WTC11 (cell line): ENCODE measurements around the gene CYP27B1.

Source experiments
- ETV6 ChIP-seq: sonication (generic); formaldehyde crosslinking; IDR thresholded peaks from 2 replicates; pipeline ENCODE4 v1.8.1; 2022; ENCODE audit warnings: mild to moderate bottlenecking, missing genetic modification reagents
- FOXK1 ChIP-seq: sonication (generic); formaldehyde crosslinking; IDR thresholded peaks from 2 replicates; pipeline ENCODE4 v1.8.0; 2022; ENCODE audit warnings: mild to moderate bottlenecking, moderate library complexity, missing genetic modification reagents
- ZNF263 ChIP-seq: sonication (generic); formaldehyde crosslinking; IDR thresholded peaks from 2 replicates; pipeline ENCODE4 v1.8.1; 2022; ENCODE audit warnings: low read depth, mild to moderate bottlenecking, moderate library complexity, missing genetic modification reagents
- TF ChIP-seq, protein P1 (sequence below): sonication (generic); formaldehyde crosslinking; IDR thresholded peaks from 2 replicates; pipeline ENCODE4 v1.8.1; 2022; ENCODE audit warnings: low read depth, missing genetic modification reagents, borderline replicate concordance
- TF ChIP-seq, protein P2 (sequence below): fragments of 200-600 bp; IDR thresholded peaks from 2 replicates; pipeline ENCODE4 v1.8.0; 2022; ENCODE audit warnings: antibody characterized with exemption
- TF ChIP-seq, protein P3 (sequence below): sonication (generic); formaldehyde crosslinking; IDR thresholded peaks from 2 replicates; pipeline ENCODE4 v1.8.1; 2023; ENCODE audit warnings: mild to moderate bottlenecking, missing genetic modification reagents, borderline replicate concordance
- TF ChIP-seq, protein P4 (sequence below): sonication (generic); formaldehyde crosslinking; IDR thresholded peaks from 2 replicates; pipeline ENCODE4 v1.8.0; 2023; ENCODE audit warnings: missing genetic modification reagents

DNA sequence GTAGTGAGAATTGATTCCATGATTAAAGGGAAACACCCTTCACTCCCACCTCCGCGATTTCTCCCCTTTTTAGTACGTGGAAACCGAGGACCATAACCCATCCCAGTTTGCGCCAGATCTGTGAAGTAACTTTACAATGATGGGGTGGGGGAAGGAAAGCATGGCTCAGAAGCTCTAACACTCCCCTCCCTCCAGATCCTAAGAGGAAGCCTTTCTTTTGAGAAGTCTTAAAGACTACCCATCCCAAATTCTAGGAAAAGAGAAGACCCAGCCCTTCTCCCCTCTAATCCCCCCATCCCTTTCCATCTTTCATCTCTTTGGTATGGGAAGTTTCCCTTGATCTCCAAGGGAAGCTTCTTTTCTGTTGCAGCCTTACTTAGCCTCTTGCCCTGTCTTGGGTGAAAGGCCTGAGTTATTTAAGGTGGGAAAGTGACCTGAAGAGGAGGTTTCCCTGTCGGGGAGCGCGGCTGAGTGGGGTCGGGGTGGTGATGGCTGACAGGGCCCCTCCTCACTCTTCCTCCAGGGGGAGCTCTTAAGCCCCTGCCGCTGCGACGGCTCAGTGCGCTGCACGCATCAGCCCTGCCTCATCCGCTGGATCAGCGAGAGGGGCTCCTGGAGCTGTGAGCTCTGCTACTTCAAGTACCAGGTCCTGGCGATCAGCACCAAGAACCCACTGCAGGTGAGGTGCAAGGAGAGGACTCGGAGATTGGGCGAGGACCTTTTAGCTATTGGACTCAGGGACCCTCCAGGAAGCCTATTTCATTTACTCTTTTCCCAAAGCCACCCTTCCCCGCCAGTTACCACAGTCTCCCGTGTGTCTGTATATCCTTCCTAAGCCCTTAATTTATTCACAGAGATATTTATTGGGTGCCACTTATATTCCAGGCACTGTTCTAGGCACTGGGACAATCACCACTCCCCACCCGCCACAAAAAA is 10.2 kb downstream of the CYP27B1 start:
- TF ChIP-seq ETV6 (CRISPR knock-in tag): no peak
- TF ChIP-seq, protein P1, sequence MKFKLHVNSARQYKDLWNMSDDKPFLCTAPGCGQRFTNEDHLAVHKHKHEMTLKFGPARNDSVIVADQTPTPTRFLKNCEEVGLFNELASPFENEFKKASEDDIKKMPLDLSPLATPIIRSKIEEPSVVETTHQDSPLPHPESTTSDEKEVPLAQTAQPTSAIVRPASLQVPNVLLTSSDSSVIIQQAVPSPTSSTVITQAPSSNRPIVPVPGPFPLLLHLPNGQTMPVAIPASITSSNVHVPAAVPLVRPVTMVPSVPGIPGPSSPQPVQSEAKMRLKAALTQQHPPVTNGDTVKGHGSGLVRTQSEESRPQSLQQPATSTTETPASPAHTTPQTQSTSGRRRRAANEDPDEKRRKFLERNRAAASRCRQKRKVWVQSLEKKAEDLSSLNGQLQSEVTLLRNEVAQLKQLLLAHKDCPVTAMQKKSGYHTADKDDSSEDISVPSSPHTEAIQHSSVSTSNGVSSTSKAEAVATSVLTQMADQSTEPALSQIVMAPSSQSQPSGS (CRISPR knock-in tag): no peak
- TF ChIP-seq, protein P2, sequence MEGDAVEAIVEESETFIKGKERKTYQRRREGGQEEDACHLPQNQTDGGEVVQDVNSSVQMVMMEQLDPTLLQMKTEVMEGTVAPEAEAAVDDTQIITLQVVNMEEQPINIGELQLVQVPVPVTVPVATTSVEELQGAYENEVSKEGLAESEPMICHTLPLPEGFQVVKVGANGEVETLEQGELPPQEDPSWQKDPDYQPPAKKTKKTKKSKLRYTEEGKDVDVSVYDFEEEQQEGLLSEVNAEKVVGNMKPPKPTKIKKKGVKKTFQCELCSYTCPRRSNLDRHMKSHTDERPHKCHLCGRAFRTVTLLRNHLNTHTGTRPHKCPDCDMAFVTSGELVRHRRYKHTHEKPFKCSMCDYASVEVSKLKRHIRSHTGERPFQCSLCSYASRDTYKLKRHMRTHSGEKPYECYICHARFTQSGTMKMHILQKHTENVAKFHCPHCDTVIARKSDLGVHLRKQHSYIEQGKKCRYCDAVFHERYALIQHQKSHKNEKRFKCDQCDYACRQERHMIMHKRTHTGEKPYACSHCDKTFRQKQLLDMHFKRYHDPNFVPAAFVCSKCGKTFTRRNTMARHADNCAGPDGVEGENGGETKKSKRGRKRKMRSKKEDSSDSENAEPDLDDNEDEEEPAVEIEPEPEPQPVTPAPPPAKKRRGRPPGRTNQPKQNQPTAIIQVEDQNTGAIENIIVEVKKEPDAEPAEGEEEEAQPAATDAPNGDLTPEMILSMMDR: peak; percentile 78
- TF ChIP-seq, protein P3, sequence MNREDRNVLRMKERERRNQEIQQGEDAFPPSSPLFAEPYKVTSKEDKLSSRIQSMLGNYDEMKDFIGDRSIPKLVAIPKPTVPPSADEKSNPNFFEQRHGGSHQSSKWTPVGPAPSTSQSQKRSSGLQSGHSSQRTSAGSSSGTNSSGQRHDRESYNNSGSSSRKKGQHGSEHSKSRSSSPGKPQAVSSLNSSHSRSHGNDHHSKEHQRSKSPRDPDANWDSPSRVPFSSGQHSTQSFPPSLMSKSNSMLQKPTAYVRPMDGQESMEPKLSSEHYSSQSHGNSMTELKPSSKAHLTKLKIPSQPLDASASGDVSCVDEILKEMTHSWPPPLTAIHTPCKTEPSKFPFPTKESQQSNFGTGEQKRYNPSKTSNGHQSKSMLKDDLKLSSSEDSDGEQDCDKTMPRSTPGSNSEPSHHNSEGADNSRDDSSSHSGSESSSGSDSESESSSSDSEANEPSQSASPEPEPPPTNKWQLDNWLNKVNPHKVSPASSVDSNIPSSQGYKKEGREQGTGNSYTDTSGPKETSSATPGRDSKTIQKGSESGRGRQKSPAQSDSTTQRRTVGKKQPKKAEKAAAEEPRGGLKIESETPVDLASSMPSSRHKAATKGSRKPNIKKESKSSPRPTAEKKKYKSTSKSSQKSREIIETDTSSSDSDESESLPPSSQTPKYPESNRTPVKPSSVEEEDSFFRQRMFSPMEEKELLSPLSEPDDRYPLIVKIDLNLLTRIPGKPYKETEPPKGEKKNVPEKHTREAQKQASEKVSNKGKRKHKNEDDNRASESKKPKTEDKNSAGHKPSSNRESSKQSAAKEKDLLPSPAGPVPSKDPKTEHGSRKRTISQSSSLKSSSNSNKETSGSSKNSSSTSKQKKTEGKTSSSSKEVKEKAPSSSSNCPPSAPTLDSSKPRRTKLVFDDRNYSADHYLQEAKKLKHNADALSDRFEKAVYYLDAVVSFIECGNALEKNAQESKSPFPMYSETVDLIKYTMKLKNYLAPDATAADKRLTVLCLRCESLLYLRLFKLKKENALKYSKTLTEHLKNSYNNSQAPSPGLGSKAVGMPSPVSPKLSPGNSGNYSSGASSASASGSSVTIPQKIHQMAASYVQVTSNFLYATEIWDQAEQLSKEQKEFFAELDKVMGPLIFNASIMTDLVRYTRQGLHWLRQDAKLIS (CRISPR knock-in tag): no peak
- no peak for TF ChIP-seq FOXK1 (CRISPR knock-in tag)
- TF ChIP-seq, protein P4, sequence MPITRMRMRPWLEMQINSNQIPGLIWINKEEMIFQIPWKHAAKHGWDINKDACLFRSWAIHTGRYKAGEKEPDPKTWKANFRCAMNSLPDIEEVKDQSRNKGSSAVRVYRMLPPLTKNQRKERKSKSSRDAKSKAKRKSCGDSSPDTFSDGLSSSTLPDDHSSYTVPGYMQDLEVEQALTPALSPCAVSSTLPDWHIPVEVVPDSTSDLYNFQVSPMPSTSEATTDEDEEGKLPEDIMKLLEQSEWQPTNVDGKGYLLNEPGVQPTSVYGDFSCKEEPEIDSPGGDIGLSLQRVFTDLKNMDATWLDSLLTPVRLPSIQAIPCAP (CRISPR knock-in tag): no peak
- no peak for TF ChIP-seq ZNF263 (CRISPR knock-in tag)
